Measurements from ENCODE around the gene MOCOS. TPM values are rescaled to one million over a fixed set of nuclear protein-coding genes. Genes with fewer than 3 reads are reported as not detected.
A peak's percentile ranks its signal among the peaks of the same experiment; 100 is the strongest.
"Not testable (repeated sequence)": the region's sequence is repeated elsewhere in the genome, so short reads cannot be mapped to it uniquely, and the experiment has no call there.

MOCOS gene
- total and polyA plus RNA-seq, 4 donors = 0.90 to 4.4 (median 2.7) TPM

DNA sequence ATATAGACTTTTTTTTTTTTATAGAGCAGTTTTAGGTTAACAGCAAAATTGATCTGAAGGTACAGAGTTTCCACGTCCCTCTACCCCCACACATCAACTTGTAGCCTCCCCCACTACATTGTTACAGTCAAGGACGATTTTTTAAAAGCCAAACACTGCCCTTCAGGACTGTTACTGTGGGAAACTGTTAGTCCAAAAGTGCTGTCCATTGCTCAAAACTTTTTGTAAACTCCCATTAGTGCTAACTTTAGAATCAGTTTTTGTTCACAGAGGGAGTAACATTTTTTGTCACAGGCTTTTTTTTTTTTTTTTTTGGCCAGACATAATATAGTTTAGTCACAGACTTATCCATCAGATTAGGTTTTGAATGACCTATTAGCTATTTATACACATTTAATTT is 33.5 kb upstream of the MOCOS start:
- no peaks in the 10 kb centered on the region for H3K27me3 ChIP-seq (ENCODE audit: control insufficient read depth in 1 of 2, insufficient read depth in 2 of 2, low read length in 1 of 2)
- DNase-seq = no peak
- no peak for ATAC-seq (ENCODE audit: low FRiP score)
- no peaks in the 10 kb centered on the region for H3K4me1 ChIP-seq (ENCODE audit: control insufficient read depth in 1 of 2, insufficient read depth in 2 of 2, low read length in 2 of 2)
- no peak overlapping the region for H3K4me3 ChIP-seq (ENCODE audit: low read length in 2 of 2)
- H3K9me3 ChIP-seq (ENCODE audit: control insufficient read depth, low read length) = no peaks in the 10 kb centered on the region
- no peak overlapping the region for H3K27ac ChIP-seq (ENCODE audit: low read depth in 1 of 2, low read length in 2 of 2)
- intact Hi-C loops (cut with DNase I) = loop anchor here in 1 of 2 donors (5.0 kb wide), 1 partner anchor 34 kb away; the partner anchor contains the start of gene MOCOS
- peaks cover 6 to 9% of the 10 kb centered on the region in 2 donors for H3K36me3 ChIP-seq (ENCODE audit: control insufficient read depth in 1 of 2, insufficient read depth in 2 of 2, low read length in 1 of 2)
- 17 to 21% methylated on average over 2 of the region's 2 CpGs for WGBS, 2 donors

DNA sequence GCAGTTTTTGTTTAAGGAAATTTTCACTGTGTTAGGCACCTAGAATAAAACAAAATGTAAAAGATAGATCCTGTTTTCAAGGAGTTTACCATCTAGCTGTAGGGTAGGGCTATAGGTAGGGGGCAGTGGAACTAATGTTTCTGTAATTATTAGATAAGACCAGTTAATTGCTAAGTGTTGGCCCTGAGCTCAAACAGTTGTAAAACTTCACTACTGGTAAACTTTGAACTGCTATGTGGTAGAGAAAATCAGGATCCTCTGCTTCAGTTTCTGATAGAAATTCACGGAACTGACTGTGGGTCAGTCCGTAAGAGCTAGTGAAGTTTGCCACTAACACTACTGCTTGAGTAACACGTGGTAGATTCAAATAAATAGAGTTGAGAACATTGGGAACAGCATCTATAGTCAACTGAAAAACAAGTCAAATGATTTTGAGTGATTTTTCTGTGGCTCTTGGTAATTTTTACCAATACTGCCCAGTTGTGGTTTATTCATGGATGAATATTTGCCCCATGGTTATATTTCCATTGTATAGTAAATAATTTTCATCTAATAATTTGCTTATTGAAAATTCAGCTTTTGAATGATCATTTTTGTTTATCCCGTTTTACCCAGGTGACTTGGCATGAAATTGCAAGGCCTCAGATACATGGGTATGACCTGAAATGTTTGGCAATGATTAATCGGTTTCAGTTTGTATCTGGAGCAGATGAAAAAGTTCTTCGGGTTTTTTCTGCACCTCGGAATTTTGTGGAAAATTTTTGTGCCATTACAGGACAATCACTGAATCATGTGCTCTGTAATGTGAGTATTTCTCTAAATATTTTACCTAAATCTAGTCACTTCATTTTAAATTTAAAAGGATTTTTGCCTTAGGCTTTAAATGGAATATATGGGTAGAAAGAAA is 31.2 kb upstream of the MOCOS start:
- H3K4me3 ChIP-seq (ENCODE audit: low read length in 2 of 2) = no peak overlapping the region
- no peaks in the 10 kb centered on the region for H3K9me3 ChIP-seq (ENCODE audit: control insufficient read depth, low read length)
- H3K27me3 ChIP-seq (ENCODE audit: control insufficient read depth in 1 of 2, insufficient read depth in 2 of 2, low read length in 1 of 2) = no peaks in the 10 kb centered on the region
- H3K4me1 ChIP-seq (ENCODE audit: control insufficient read depth in 1 of 2, insufficient read depth in 2 of 2, low read length in 2 of 2) = no peaks in the 10 kb centered on the region
- 89 to 94% methylated on average over 7 of the region's 7 CpGs for WGBS, 2 donors
- DNase-seq (no peak), ATAC-seq (ENCODE audit: low FRiP score) (no peak)
- no peak overlapping the region for H3K27ac ChIP-seq (ENCODE audit: low read depth in 1 of 2, low read length in 2 of 2)
- intact Hi-C loops (cut with DNase I) = no loop called here
- H3K36me3 ChIP-seq (ENCODE audit: control insufficient read depth in 1 of 2, insufficient read depth in 2 of 2, low read length in 1 of 2) = peaks cover 2 to 3% of the 10 kb centered on the region in 2 donors

DNA sequence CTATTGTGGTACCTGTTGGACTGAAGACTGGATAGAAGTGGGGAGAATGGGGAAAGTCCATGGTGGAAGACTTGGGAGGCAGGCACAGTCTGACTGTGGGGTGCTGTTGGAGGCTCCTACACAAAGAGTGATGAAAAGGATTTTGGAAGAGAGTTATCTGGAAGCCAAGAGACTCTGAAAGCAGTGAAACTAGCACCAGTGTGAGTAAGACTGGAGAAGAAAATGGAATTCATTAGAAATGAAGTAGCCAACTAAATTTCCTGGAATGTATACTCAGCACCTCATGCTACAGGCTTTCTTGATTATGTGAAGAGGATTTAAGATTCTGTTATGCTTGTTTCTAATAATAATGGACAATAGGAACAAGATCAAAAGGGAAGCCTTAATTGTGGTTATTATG is 29.9 kb upstream of the MOCOS start:
- DNase-seq = no peak
- Histone ChIP-seq H3K9me3 (ENCODE audit: control insufficient read depth, low read length) (no peaks in the 10 kb centered on the region), H3K27ac (ENCODE audit: low read depth in 1 of 2, low read length in 2 of 2) (no peak overlapping the region), H3K36me3 (ENCODE audit: control insufficient read depth in 1 of 2, insufficient read depth in 2 of 2, low read length in 1 of 2) (peaks cover 2 to 8% of the 10 kb centered on the region in 2 donors), H3K4me1 (ENCODE audit: control insufficient read depth in 1 of 2, insufficient read depth in 2 of 2, low read length in 2 of 2) (no peaks in the 10 kb centered on the region), H3K27me3 (ENCODE audit: control insufficient read depth in 1 of 2, insufficient read depth in 2 of 2, low read length in 1 of 2) (no peaks in the 10 kb centered on the region), H3K4me3 (ENCODE audit: low read length in 2 of 2) (no peak overlapping the region)
- intact Hi-C loops (cut with DNase I) = no loop called here
- ATAC-seq (ENCODE audit: low FRiP score) = no peak

DNA sequence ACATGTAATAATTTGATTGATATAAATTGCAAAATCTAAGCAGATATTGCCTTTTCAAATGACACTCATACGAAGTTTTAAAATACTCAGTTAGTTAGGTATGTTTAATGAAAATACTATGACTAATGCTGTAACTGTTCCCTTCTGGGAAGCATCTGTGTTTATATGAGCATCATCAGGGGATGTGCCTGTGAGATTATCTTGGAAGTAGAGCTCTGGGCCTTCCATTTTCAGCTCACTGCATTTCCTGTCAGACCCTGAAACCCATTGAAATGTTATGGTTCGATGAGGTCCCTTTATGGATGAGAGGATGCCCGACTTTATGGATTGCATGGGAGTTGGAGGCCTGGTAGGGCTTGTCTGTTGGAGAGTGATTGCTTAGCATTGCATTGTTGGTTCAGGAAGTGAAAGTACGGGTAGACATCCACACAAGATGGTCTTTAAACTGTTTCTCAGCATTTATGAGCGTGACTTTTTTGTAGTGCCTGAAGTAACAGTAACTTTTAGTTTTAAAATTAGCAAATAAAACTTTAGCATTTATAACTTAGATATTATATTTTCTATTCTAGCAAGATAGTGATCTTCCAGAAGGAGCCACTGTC is 28.9 kb upstream of the MOCOS start:
- DNase-seq (no peak), ATAC-seq (ENCODE audit: low FRiP score) (no peak)
- intact Hi-C loops (cut with DNase I) = no loop called here
- H3K27ac ChIP-seq (ENCODE audit: low read depth in 1 of 2, low read length in 2 of 2) = peak overlapping the region in 1 of 2 donors; percentile 17
- H3K36me3 ChIP-seq (ENCODE audit: control insufficient read depth in 1 of 2, insufficient read depth in 2 of 2, low read length in 1 of 2) = peaks cover 2 to 8% of the 10 kb centered on the region in 2 donors
- no peaks in the 10 kb centered on the region for H3K4me1 ChIP-seq (ENCODE audit: control insufficient read depth in 1 of 2, insufficient read depth in 2 of 2, low read length in 2 of 2)
- 66 to 69% methylated on average over 5 of the region's 5 CpGs for WGBS, 2 donors
- H3K27me3 ChIP-seq (ENCODE audit: control insufficient read depth in 1 of 2, insufficient read depth in 2 of 2, low read length in 1 of 2) = no peaks in the 10 kb centered on the region
- no peaks in the 10 kb centered on the region for H3K9me3 ChIP-seq (ENCODE audit: control insufficient read depth, low read length)
- H3K4me3 ChIP-seq (ENCODE audit: low read length in 2 of 2) = no peak overlapping the region

DNA sequence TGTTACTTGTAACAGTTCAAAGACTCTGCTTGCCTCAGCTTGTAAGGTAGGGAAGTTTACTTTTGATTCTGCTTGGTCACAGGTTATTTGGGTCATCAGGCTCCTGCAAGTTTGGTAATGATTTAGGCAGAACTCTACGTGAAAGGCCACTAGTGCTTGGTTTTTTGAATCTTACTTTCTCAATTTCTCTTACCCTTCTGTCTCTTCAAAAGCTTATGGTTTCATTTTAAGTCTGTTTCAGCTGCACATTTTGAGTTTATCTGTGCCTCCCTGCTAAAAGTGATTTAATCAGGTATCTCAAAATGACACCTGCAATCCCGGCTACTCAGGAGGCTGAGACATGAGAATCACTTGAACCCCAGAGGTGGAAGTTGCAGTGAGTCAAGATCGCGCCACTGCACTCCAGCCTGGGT is 26.3 kb upstream of the MOCOS start:
- no peak for ATAC-seq (ENCODE audit: low FRiP score)
- Histone ChIP-seq H3K4me1 (ENCODE audit: control insufficient read depth in 1 of 2, insufficient read depth in 2 of 2, low read length in 2 of 2) (no peaks in the 10 kb centered on the region), H3K27me3 (ENCODE audit: control insufficient read depth in 1 of 2, insufficient read depth in 2 of 2, low read length in 1 of 2) (no peaks in the 10 kb centered on the region), H3K4me3 (ENCODE audit: low read length in 2 of 2) (no peak overlapping the region), H3K9me3 (ENCODE audit: control insufficient read depth, low read length) (no peaks in the 10 kb centered on the region), H3K27ac (ENCODE audit: low read depth in 1 of 2, low read length in 2 of 2) (no peak overlapping the region), H3K36me3 (ENCODE audit: control insufficient read depth in 1 of 2, insufficient read depth in 2 of 2, low read length in 1 of 2) (peaks cover 2 to 8% of the 10 kb centered on the region in 2 donors)
- WGBS, 2 donors = 85 to 89% methylated on average over 4 of the region's 4 CpGs
- intact Hi-C loops (cut with DNase I) = no loop called here
- no peak for DNase-seq

DNA sequence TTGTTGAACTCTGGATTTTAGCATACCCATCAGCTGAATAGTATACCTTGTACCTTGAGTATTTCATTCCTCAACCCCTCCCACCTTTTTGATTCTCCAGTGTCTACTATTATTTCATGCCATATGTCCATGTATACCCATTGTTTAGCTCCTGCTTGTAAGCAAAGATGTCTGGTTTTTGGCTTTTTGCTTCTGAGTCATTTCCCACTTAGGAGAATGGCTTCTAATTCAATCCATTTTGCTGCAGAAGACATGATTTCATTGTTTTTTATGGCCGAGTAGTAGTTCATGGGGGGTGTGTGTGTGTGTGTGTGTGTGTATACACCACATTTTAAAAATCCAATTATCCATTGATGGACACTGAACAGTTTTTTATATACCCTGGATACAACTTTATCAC is 24.3 kb upstream of the MOCOS start:
- Histone ChIP-seq H3K9me3 (ENCODE audit: control insufficient read depth, low read length) (no peaks in the 10 kb centered on the region), H3K27me3 (ENCODE audit: control insufficient read depth in 1 of 2, insufficient read depth in 2 of 2, low read length in 1 of 2) (no peaks in the 10 kb centered on the region), H3K36me3 (ENCODE audit: control insufficient read depth in 1 of 2, insufficient read depth in 2 of 2, low read length in 1 of 2) (peaks cover 0 to 8% of the 10 kb centered on the region in 2 donors), H3K27ac (ENCODE audit: low read depth in 1 of 2, low read length in 2 of 2) (no peak overlapping the region), H3K4me1 (ENCODE audit: control insufficient read depth in 1 of 2, insufficient read depth in 2 of 2, low read length in 2 of 2) (no peaks in the 10 kb centered on the region), H3K4me3 (ENCODE audit: low read length in 2 of 2) (no peak overlapping the region)
- DNase-seq (no peak), ATAC-seq (ENCODE audit: low FRiP score) (no peak)
- intact Hi-C loops (cut with DNase I) = no loop called here
- 78 to 88% methylated on average over 1 of the region's 1 CpG for WGBS, 2 donors

DNA sequence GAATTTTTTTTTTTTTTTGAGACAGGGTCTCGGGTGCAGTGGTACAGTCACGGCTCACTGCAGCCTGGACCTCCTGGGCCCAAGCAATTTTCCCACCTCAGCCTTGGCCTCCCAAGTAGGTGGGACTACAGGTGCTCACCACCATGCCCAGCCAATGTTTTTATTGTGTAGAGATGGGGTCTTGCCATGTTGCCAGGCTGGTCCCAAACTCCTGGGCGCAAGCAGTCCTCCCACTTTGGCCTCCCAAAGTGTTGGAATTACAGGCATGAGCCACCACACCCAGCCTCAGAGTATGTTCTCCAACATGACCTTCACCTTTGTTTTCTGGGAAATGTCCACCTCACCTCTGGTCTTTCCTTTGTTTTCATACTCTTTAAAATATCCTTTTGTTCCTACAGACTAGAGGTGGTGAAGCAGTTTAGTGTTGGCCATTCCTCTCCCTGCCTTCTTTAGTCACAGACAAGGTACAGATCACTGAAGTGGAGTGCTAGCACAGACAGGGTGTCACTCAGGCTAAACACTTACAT is 19.5 kb upstream of the MOCOS start:
- ATAC-seq (ENCODE audit: low FRiP score) (no peak), DNase-seq (no peak)
- WGBS, 2 donors = 98 to 99% methylated on average over 3 of the region's 3 CpGs
- intact Hi-C loops (cut with DNase I) = no loop called here
- no peak overlapping the region for H3K4me3 ChIP-seq (ENCODE audit: low read length in 2 of 2)
- H3K36me3 ChIP-seq (ENCODE audit: control insufficient read depth in 1 of 2, insufficient read depth in 2 of 2, low read length in 1 of 2) = peaks cover 3 to 5% of the 10 kb centered on the region in 2 donors
- H3K9me3 ChIP-seq (ENCODE audit: control insufficient read depth, low read length) = no peaks in the 10 kb centered on the region
- no peak overlapping the region for H3K27ac ChIP-seq (ENCODE audit: low read depth in 1 of 2, low read length in 2 of 2)
- no peaks in the 10 kb centered on the region for H3K27me3 ChIP-seq (ENCODE audit: control insufficient read depth in 1 of 2, insufficient read depth in 2 of 2, low read length in 1 of 2)
- no peaks in the 10 kb centered on the region for H3K4me1 ChIP-seq (ENCODE audit: control insufficient read depth in 1 of 2, insufficient read depth in 2 of 2, low read length in 2 of 2)

DNA sequence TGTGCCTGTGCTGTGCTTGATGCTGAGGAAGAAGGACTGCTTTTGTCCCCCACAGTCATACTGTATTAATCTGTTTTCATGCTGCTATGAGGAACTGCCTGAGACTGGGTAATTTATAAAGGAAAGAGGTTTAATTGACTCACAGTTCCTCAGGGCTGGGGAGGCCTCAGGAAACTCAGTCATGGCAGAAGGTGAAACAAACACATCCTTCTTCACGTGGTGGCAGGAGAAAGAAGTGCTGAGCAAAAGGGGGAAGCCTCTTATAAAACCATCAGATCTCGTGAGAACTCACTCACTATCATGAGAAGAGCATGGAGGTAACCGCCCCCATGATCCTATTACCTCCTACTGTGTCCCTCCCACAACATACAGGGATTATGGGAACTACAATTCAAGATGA is 19.0 kb upstream of the MOCOS start:
- H3K9me3 ChIP-seq (ENCODE audit: control insufficient read depth, low read length); DNase-seq; H3K27me3 ChIP-seq (ENCODE audit: control insufficient read depth in 1 of 2, insufficient read depth in 2 of 2, low read length in 1 of 2); H3K27ac ChIP-seq (ENCODE audit: low read depth in 1 of 2, low read length in 2 of 2); ATAC-seq (ENCODE audit: low FRiP score); H3K36me3 ChIP-seq (ENCODE audit: control insufficient read depth in 1 of 2, insufficient read depth in 2 of 2, low read length in 1 of 2); H3K4me1 ChIP-seq (ENCODE audit: control insufficient read depth in 1 of 2, insufficient read depth in 2 of 2, low read length in 2 of 2); intact Hi-C loops (cut with DNase I); H3K4me3 ChIP-seq (ENCODE audit: low read length in 2 of 2): not testable (repeated sequence)
- 89 to 93% methylated on average over 3 of the region's 3 CpGs for WGBS, 2 donors

Data from aorta (tissue), 5 donors.